Neural crest cell (in vitro differentiated cells): ENCODE data around the gene COLGALT1. TPM values are rescaled to one million over a fixed set of nuclear protein-coding genes. Genes with fewer than 3 reads are reported as not detected.

ENCODE experiments used
- DNase-seq: peaks from one replicate; pipeline ENCODE4 v3.0.0; 2021; ENCODE audit warnings: low read depth, mixed read lengths, low spot score
- H3K27ac Mint-ChIP-seq: one replicate; pipeline ENCODE4 v1.8.0; 2021; ENCODE audit warnings: mild to moderate bottlenecking, mixed read lengths; ENCODE audit not compliant: unreplicated experiment
- H3K27me3 Mint-ChIP-seq: 2 replicates; pipeline ENCODE4 v1.8.0; 2021; ENCODE audit warnings: low read depth, mild to moderate bottlenecking, mixed read lengths
- H3K36me3 Mint-ChIP-seq: 2 replicates; pipeline ENCODE4 v1.8.0; 2021; ENCODE audit warnings: low read depth, mild to moderate bottlenecking, mixed read lengths
- H3K4me1 Mint-ChIP-seq: 2 replicates; pipeline ENCODE4 v1.8.0; 2021; ENCODE audit warnings: mixed read lengths
- H3K4me3 Mint-ChIP-seq: one replicate; pipeline ENCODE4 v1.8.0; 2021; ENCODE audit warnings: mild to moderate bottlenecking, mixed read lengths
- H3K9me3 Mint-ChIP-seq: 2 replicates; pipeline ENCODE4 v1.8.0; 2021; ENCODE audit warnings: mixed read lengths
- CTCF ChIP-seq: fragments of 200-600 bp; sonication (generic); conservative IDR thresholded peaks from 2 replicates; pipeline ENCODE4 v1.5.0; 2021; ENCODE audit warnings: antibody characterized with exemption, mild to moderate bottlenecking
- total RNA-seq: library from RNA; stranded (reverse); gene quantifications from 2 replicates; pipeline ENCODE4 v1.2.1, GENCODE V29; 2021

The COLGALT1 gene
- total RNA-seq, 1 donor from 2014 or later, result 81.7 TPM

GRCh38 chr19:17541184-17541759, 14.2 kb upstream of the COLGALT1 start:
- no peaks in the 10 kb centered on the region for H3K36me3 Mint-ChIP-seq

GRCh38 chr19:17542042-17542441, 13.4 kb upstream of the COLGALT1 start:
- Mint-ChIP-seq H3K27ac (no peak overlapping the region), H3K36me3 (no peaks in the 10 kb centered on the region), H3K4me1 (peaks cover 27% of the 10 kb centered on the region), H3K9me3 (no peaks in the 10 kb centered on the region), H3K27me3 (peaks cover 17% of the 10 kb centered on the region), H3K4me3 (no peak overlapping the region)
- TF ChIP-seq CTCF, result no peak
- no peak for DNase-seq

More at GRCh38 chr19:17541184-17541759, 14.2 kb upstream of the COLGALT1 start:
- Mint-ChIP-seq H3K4me1 (peaks cover 24% of the 10 kb centered on the region), H3K27ac (no peak overlapping the region), H3K4me3 (peak overlapping the region; percentile 45), H3K27me3 (peaks cover 18% of the 10 kb centered on the region), H3K9me3 (no peaks in the 10 kb centered on the region)
- DNase-seq, result no peak
- no peak for TF ChIP-seq CTCF

GRCh38 chr19:17542793-17543582, 12.5 kb upstream of the COLGALT1 start:
- Mint-ChIP-seq H3K27ac (peak overlapping the region; percentile 65), H3K4me3 (peak overlapping the region; percentile 34), H3K27me3 (peaks cover 10% of the 10 kb centered on the region), H3K36me3 (no peaks in the 10 kb centered on the region), H3K9me3 (no peaks in the 10 kb centered on the region), H3K4me1 (peaks cover 29% of the 10 kb centered on the region)
- DNase-seq, result no peak
- TF ChIP-seq CTCF, result no peak

GRCh38 chr19:17543986-17544385, 11.5 kb upstream of the COLGALT1 start:
- H3K9me3 Mint-ChIP-seq, result no peaks in the 10 kb centered on the region
- TF ChIP-seq CTCF, result no peak
- H3K27ac Mint-ChIP-seq, result peak overlapping the region; percentile 87
- no peak overlapping the region for H3K4me3 Mint-ChIP-seq
- no peak for DNase-seq
- no peaks in the 10 kb centered on the region for H3K36me3 Mint-ChIP-seq
- H3K4me1 Mint-ChIP-seq, result peaks cover 24% of the 10 kb centered on the region
- peaks cover 4% of the 10 kb centered on the region for H3K27me3 Mint-ChIP-seq

GRCh38 chr19:17544418-17544817, 11.0 kb upstream of the COLGALT1 start:
- Mint-ChIP-seq H3K4me3 (no peak overlapping the region), H3K27ac (no peak overlapping the region), H3K4me1 (peaks cover 23% of the 10 kb centered on the region), H3K36me3 (no peaks in the 10 kb centered on the region), H3K9me3 (no peaks in the 10 kb centered on the region), H3K27me3 (peaks cover 4% of the 10 kb centered on the region)
- TF ChIP-seq CTCF, result no peak
- DNase-seq, result no peak
